Mesendoderm (in vitro differentiated cells): ENCODE results near the gene COL13A1.

Experiments used
- DNase-seq: peaks from one replicate; pipeline ENCODE4 v3.0.0; 2013
- H2AK5ac ChIP-seq: 2 replicates; pipeline ENCODE4 v1.6.1; 2013; ENCODE audit warnings: low read length, inconsistent platforms
- H2BK120ac ChIP-seq: 2 replicates; pipeline ENCODE4 v1.6.1; 2013; ENCODE audit warnings: low read depth, mild to moderate bottlenecking, low read length, moderate library complexity, mixed read lengths
- H2BK15ac ChIP-seq: replicated peaks from 2 replicates; pipeline ENCODE4 v1.6.1; 2013; ENCODE audit warnings: low read depth, mild to moderate bottlenecking, moderate library complexity
- H2BK5ac ChIP-seq: 2 replicates; pipeline ENCODE4 v1.6.1; 2013; ENCODE audit warnings: low read length, inconsistent platforms
- H3K18ac ChIP-seq: 2 replicates; pipeline ENCODE4 v1.6.1; 2013; ENCODE audit warnings: mild to moderate bottlenecking, low read length, mixed read lengths
- H3K23ac ChIP-seq: one replicate; pipeline ENCODE4 v1.6.1; 2013; ENCODE audit warnings: low read length
- H3K27ac ChIP-seq: 2 replicates; pipeline ENCODE4 v1.5.1; 2013; ENCODE audit warnings: low read depth, mild to moderate bottlenecking, inconsistent platforms, low read length, moderate library complexity
- H3K27me3 ChIP-seq: 2 replicates; pipeline ENCODE4 v1.6.1; 2013; ENCODE audit warnings: low read length, control low read depth, mild to moderate bottlenecking, inconsistent platforms; ENCODE audit not compliant: insufficient read depth, poor library complexity
- H3K36me3 ChIP-seq: 2 replicates; pipeline ENCODE4 v1.6.1; 2013; ENCODE audit warnings: low read length, inconsistent platforms; ENCODE audit not compliant: control insufficient read depth, insufficient read depth
- H3K4ac ChIP-seq: one replicate; pipeline ENCODE4 v1.6.1; 2013; ENCODE audit warnings: low read depth, mild to moderate bottlenecking, low read length, moderate library complexity
- H3K4me1 ChIP-seq: 2 replicates; pipeline ENCODE4 v1.6.1; 2013; ENCODE audit warnings: low read depth, low read length, inconsistent platforms; ENCODE audit not compliant: control insufficient read depth
- H3K4me2 ChIP-seq: 2 replicates; pipeline ENCODE4 v1.6.1; 2013; ENCODE audit warnings: low read length
- H3K4me3 ChIP-seq: 2 replicates; pipeline ENCODE4 v1.5.1; 2013; ENCODE audit warnings: mild to moderate bottlenecking, low read length
- H3K56ac ChIP-seq: one replicate; pipeline ENCODE4 v1.6.1; 2013; ENCODE audit warnings: low read length
- H3K79me1 ChIP-seq: 2 replicates; pipeline ENCODE4 v1.6.1; 2013; ENCODE audit warnings: low read length, inconsistent platforms
- H3K79me2 ChIP-seq: 2 replicates; pipeline ENCODE4 v1.6.1; 2013; ENCODE audit warnings: mild to moderate bottlenecking, low read length; ENCODE audit not compliant: control insufficient read depth, insufficient read depth
- H3K9ac ChIP-seq: 2 replicates; pipeline ENCODE4 v1.6.1; 2013; ENCODE audit warnings: low read length, inconsistent platforms
- H4K5ac ChIP-seq: one replicate; pipeline ENCODE4 v1.6.1; 2013; ENCODE audit warnings: low read length
- H4K8ac ChIP-seq: one replicate; pipeline ENCODE4 v1.6.1; 2013; ENCODE audit warnings: low read depth, mild to moderate bottlenecking, control low read depth, low read length, moderate library complexity
- WGBS: extraction: QIAGEN DNeasy Blood & Tissue Kit; methylation state at CpG from one replicate; pipeline ENCODE4 v1.1.7; 2013; ENCODE audit warnings: low lambda C conversion rate, missing lambda C conversion rate; ENCODE audit not compliant: insufficient coverage; ENCODE audit errors: extremely low coverage; 5-methylcytosine and 5-hydroxymethylcytosine counted together

COL13A1 gene

GRCh38 chr10:69880301-69881081 is 78.8 kb downstream of the COL13A1 start:
- peak overlapping the region; percentile 59 for H3K4ac ChIP-seq
- H3K18ac ChIP-seq: peak overlapping the region; percentile 35
- peak overlapping the region; percentile 73 for H3K56ac ChIP-seq
- H3K23ac ChIP-seq: no peak overlapping the region
- H3K79me1 ChIP-seq: no peaks in the 10 kb centered on the region
- H3K9ac ChIP-seq: peak overlapping the region; percentile 27
- H3K36me3 ChIP-seq: no peaks in the 10 kb centered on the region
- H2BK120ac ChIP-seq: peak overlapping the region; percentile 8
- H3K4me1 ChIP-seq: peaks cover 20% of the 10 kb centered on the region
- peak overlapping the region; percentile 18 for H4K5ac ChIP-seq
- WGBS: no CpG with 5 or more reads among the region's 27 CpGs
- H3K79me2 ChIP-seq: no peaks in the 10 kb centered on the region
- no peak overlapping the region for H3K4me3 ChIP-seq
- H4K8ac ChIP-seq: no peak overlapping the region
- DNase-seq: no peak
- H3K27me3 ChIP-seq: no peaks in the 10 kb centered on the region
- no peak overlapping the region for H2BK15ac ChIP-seq
- H2AK5ac ChIP-seq: peak overlapping the region; percentile 95
- H3K4me2 ChIP-seq: no peak overlapping the region
- H3K27ac ChIP-seq: no peak overlapping the region
- peak overlapping the region; percentile 46 for H2BK5ac ChIP-seq

GRCh38 chr10:69881202-69881601 is 79.5 kb downstream of the COL13A1 start:
- Histone ChIP-seq H3K4me3 (no peak overlapping the region), H3K79me2 (no peaks in the 10 kb centered on the region), H2BK120ac (no peak overlapping the region), H3K4me1 (peaks cover 17% of the 10 kb centered on the region), H3K4me2 (no peak overlapping the region), H3K4ac (no peak overlapping the region), H4K5ac (no peak overlapping the region), H2BK15ac (no peak overlapping the region), H3K56ac (peak overlapping the region; percentile 73), H4K8ac (no peak overlapping the region), H3K79me1 (no peaks in the 10 kb centered on the region), H2BK5ac (no peak overlapping the region), H3K36me3 (no peaks in the 10 kb centered on the region), H3K27ac (no peak overlapping the region), H3K9ac (no peak overlapping the region), H2AK5ac (peak overlapping the region; percentile 41), H3K27me3 (no peaks in the 10 kb centered on the region), H3K23ac (no peak overlapping the region), H3K18ac (peak overlapping the region; percentile 35)
- no peak for DNase-seq
- no CpG with 5 or more reads among the region's 12 CpGs for WGBS

- no peak overlapping the region for H3K18ac ChIP-seq
- DNase-seq: peak; percentile 74
- H3K79me1 ChIP-seq: no peaks in the 10 kb centered on the region
- H3K4me2 ChIP-seq: no peak overlapping the region
- no peak overlapping the region for H2BK5ac ChIP-seq
- H3K36me3 ChIP-seq: no peaks in the 10 kb centered on the region
- H4K8ac ChIP-seq: no peak overlapping the region
- H3K23ac ChIP-seq: no peak overlapping the region
- H3K9ac ChIP-seq: no peak overlapping the region
- WGBS: no CpG with 5 or more reads among the region's 5 CpGs
- H3K27me3 ChIP-seq: no peaks in the 10 kb centered on the region
- no peaks in the 10 kb centered on the region for H3K79me2 ChIP-seq
- no peak overlapping the region for H3K4me3 ChIP-seq
- no peak overlapping the region for H2BK15ac ChIP-seq
- H2AK5ac ChIP-seq: peak overlapping the region; percentile 18
- no peak overlapping the region for H3K27ac ChIP-seq
- H4K5ac ChIP-seq: no peak overlapping the region
- no peak overlapping the region for H3K4ac ChIP-seq
- no peak overlapping the region for H2BK120ac ChIP-seq
- H3K4me1 ChIP-seq: peaks cover 3% of the 10 kb centered on the region
- H3K56ac ChIP-seq: peak overlapping the region; percentile 63
Observed at GRCh38 chr10:69883310-69884023, 81.8 kb downstream of the COL13A1 start.

GRCh38 chr10:69884024-69884367 is 82.3 kb downstream of the COL13A1 start:
- H3K9ac ChIP-seq: no peak overlapping the region
- no peak overlapping the region for H3K4me2 ChIP-seq
- no peak overlapping the region for H3K23ac ChIP-seq
- DNase-seq: no peak
- no peak overlapping the region for H2BK120ac ChIP-seq
- H3K79me2 ChIP-seq: no peaks in the 10 kb centered on the region
- H3K4me3 ChIP-seq: no peak overlapping the region
- no peak overlapping the region for H3K27ac ChIP-seq
- no peak overlapping the region for H2BK15ac ChIP-seq
- no peak overlapping the region for H3K18ac ChIP-seq
- no peak overlapping the region for H4K8ac ChIP-seq
- no peaks in the 10 kb centered on the region for H3K36me3 ChIP-seq
- H4K5ac ChIP-seq: no peak overlapping the region
- H2AK5ac ChIP-seq: no peak overlapping the region
- WGBS: no CpG with 5 or more reads among the region's 3 CpGs
- H2BK5ac ChIP-seq: no peak overlapping the region
- H3K4ac ChIP-seq: no peak overlapping the region
- no peak overlapping the region for H3K56ac ChIP-seq
- peaks cover 3% of the 10 kb centered on the region for H3K4me1 ChIP-seq
- H3K79me1 ChIP-seq: no peaks in the 10 kb centered on the region
- H3K27me3 ChIP-seq: no peaks in the 10 kb centered on the region

- Histone ChIP-seq H3K27me3 (no peaks in the 10 kb centered on the region), H3K23ac (no peak overlapping the region), H4K5ac (no peak overlapping the region), H3K4me3 (no peak overlapping the region), H3K4me2 (no peak overlapping the region), H2BK15ac (no peak overlapping the region), H3K4me1 (peaks cover 3% of the 10 kb centered on the region), H3K56ac (no peak overlapping the region), H3K18ac (no peak overlapping the region), H2BK5ac (no peak overlapping the region), H4K8ac (no peak overlapping the region), H2BK120ac (no peak overlapping the region), H2AK5ac (no peak overlapping the region), H3K79me1 (no peaks in the 10 kb centered on the region), H3K27ac (no peak overlapping the region), H3K9ac (no peak overlapping the region), H3K4ac (no peak overlapping the region), H3K36me3 (no peaks in the 10 kb centered on the region), H3K79me2 (no peaks in the 10 kb centered on the region)
- DNase-seq: no peak
- no CpG with 5 or more reads among the region's 5 CpGs for WGBS
Observed at GRCh38 chr10:69884686-69885085, 83.0 kb downstream of the COL13A1 start.
